Body of pancreas (tissue), 4 donors: ENCODE data around the gene NSF.
"Not testable (repeated sequence)": the region's sequence is repeated elsewhere in the genome, so short reads cannot be mapped to it uniquely, and the experiment has no call there.

Experiments used
- POLR2A ChIP-seq, 3 donors: fragments of 450-650 bp; IDR thresholded peaks; one replicate each; pipeline ENCODE4 v1.6.1; 2016; ENCODE audit warnings: antibody characterized with exemption in 3 of 3, mild to moderate bottlenecking in 2 of 3
- TF ChIP-seq, protein P1 (sequence below), 7 experiments: fragments of 450-650 bp in 4 of 7; fragments of 200-600 bp in 3 of 7; sonication (generic) in 3 of 7; IDR thresholded peaks; one replicate each; pipeline ENCODE4 v1.5.1; 2016 to 2019; ENCODE audit warnings: antibody characterized with exemption in 7 of 7

DNA sequence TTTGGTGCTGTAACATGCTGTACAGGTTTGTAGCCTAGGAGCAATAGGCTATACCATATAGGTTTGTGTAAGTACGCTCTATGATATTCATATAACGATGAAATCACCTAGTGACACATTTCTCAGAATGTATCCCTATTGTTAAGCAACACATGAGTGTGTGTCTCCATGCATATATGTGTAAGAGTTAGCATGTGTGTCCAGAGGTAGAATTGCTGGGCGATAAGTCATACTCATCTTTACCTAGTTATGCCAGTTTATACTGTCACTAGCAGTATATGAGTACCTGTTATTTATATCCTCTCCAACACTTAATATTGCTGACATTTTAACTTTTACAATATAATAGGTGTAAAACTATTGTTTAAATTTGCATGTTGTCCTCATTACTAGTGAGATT, 10.3 kb downstream of the NSF start:
- TF ChIP-seq, protein P1, sequence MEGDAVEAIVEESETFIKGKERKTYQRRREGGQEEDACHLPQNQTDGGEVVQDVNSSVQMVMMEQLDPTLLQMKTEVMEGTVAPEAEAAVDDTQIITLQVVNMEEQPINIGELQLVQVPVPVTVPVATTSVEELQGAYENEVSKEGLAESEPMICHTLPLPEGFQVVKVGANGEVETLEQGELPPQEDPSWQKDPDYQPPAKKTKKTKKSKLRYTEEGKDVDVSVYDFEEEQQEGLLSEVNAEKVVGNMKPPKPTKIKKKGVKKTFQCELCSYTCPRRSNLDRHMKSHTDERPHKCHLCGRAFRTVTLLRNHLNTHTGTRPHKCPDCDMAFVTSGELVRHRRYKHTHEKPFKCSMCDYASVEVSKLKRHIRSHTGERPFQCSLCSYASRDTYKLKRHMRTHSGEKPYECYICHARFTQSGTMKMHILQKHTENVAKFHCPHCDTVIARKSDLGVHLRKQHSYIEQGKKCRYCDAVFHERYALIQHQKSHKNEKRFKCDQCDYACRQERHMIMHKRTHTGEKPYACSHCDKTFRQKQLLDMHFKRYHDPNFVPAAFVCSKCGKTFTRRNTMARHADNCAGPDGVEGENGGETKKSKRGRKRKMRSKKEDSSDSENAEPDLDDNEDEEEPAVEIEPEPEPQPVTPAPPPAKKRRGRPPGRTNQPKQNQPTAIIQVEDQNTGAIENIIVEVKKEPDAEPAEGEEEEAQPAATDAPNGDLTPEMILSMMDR (IDR thresholded peaks at IDR 0.05): not testable (repeated sequence)
- not testable (repeated sequence) for TF ChIP-seq POLR2A (IDR thresholded peaks at IDR 0.05)
